ENCODE measurements around the gene SDK2. TPM values are rescaled to one million over a fixed set of nuclear protein-coding genes. Genes with fewer than 3 reads are reported as not detected.
"Not testable (repeated sequence)": the region's sequence is repeated elsewhere in the genome, so short reads cannot be mapped to it uniquely, and the experiment has no call there.

SDK2 gene
- total RNA-seq, 4 donors from 2014 or later, result 0.18 to 3.3 (median 1.2) TPM

- Histone ChIP-seq H3K36me3 (no peaks in the 10 kb centered on the region), H3K4me1 (peaks cover 0 to 18% (median 0%) of the 10 kb centered on the region in 4 donors), H3K27ac (no peak overlapping the region), H3K27me3 (no peaks in the 10 kb centered on the region), H3K4me3 (no peak overlapping the region), H3K9me3 (no peaks in the 10 kb centered on the region)
- TF ChIP-seq POLR2A (IDR thresholded peaks at IDR 0.05) (no peak), CTCF (IDR thresholded peaks at IDR 0.05) (no peak)
- DNase-seq, result no peak
These were observed 326.5 kb downstream of the SDK2 start for GRCh38 chr17:73317513-73318426.

- Histone ChIP-seq H3K4me1 (peaks cover 0 to 23% (median 0%) of the 10 kb centered on the region in 4 donors), H3K9me3 (no peaks in the 10 kb centered on the region), H3K27me3 (no peaks in the 10 kb centered on the region), H3K36me3 (no peaks in the 10 kb centered on the region), H3K4me3 (no peak overlapping the region), H3K27ac (no peak overlapping the region)
- TF ChIP-seq POLR2A (IDR thresholded peaks at IDR 0.05) (no peak), CTCF (IDR thresholded peaks at IDR 0.05) (no peak)
- no peak for DNase-seq
These were observed 327.2 kb downstream of the SDK2 start for GRCh38 chr17:73316919-73317505.

- no peak for DNase-seq
- H3K27me3 ChIP-seq, result no peaks in the 10 kb centered on the region
- no peak for TF ChIP-seq CTCF (IDR thresholded peaks at IDR 0.05)
- TF ChIP-seq POLR2A (IDR thresholded peaks at IDR 0.05), result no peak
These were observed 328.8 kb downstream of the SDK2 start for GRCh38 chr17:73315471-73315870.

GRCh38 chr17:73313526-73314127, 330.6 kb downstream of the SDK2 start:
- no peak overlapping the region for H3K27ac ChIP-seq
- DNase-seq, result no peak
- H3K4me1 ChIP-seq, result peaks cover 0 to 30% (median 6%) of the 10 kb centered on the region in 4 donors
- H3K9me3 ChIP-seq, result no peaks in the 10 kb centered on the region
- H3K27me3 ChIP-seq, result no peaks in the 10 kb centered on the region
- H3K4me3 ChIP-seq, result no peak overlapping the region
- H3K36me3 ChIP-seq, result no peaks in the 10 kb centered on the region
- no peak for TF ChIP-seq CTCF (IDR thresholded peaks at IDR 0.05)
- no peak for TF ChIP-seq POLR2A (IDR thresholded peaks at IDR 0.05)

More at GRCh38 chr17:73315471-73315870, 328.8 kb downstream of the SDK2 start:
- Histone ChIP-seq H3K9me3 (no peaks in the 10 kb centered on the region), H3K27ac (no peak overlapping the region), H3K4me1 (peaks cover 0 to 23% (median 2%) of the 10 kb centered on the region in 4 donors), H3K4me3 (no peak overlapping the region), H3K36me3 (no peaks in the 10 kb centered on the region)

- H3K27me3 ChIP-seq, H3K36me3 ChIP-seq, DNase-seq, H3K9me3 ChIP-seq: not testable (repeated sequence)
- H3K27ac ChIP-seq, result peak overlapping the region; percentile 81 to 99 (median 98)
- H3K4me1 ChIP-seq, result peaks cover 0 to 29% (median 6%) of the 10 kb centered on the region in 4 donors
- peak overlapping the region in 1 of 4 donors; percentile 93 for H3K4me3 ChIP-seq
These were observed 331.4 kb downstream of the SDK2 start for GRCh38 chr17:73312887-73313286.

All from Peyer's patch (tissue), 4 donors.